IgD-negative memory B cell (primary cell): ENCODE results near the gene CDHR3. TPM values are rescaled to one million over a fixed set of nuclear protein-coding genes. Genes with fewer than 3 reads are reported as not detected.
"Not testable (repeated sequence)": the region's sequence is repeated elsewhere in the genome, so short reads cannot be mapped to it uniquely, and the experiment has no call there.

Source experiments
- H3K27ac Mint-ChIP-seq, 3 donors: one replicate each; pipeline ENCODE4 v1.8.0; 2020 to 2022; ENCODE audit warnings: mild to moderate bottlenecking in 3 of 3, mixed read lengths in 3 of 3, moderate library complexity in 1 of 3
- H3K27me3 Mint-ChIP-seq: one replicate; pipeline ENCODE4 v1.8.0; 2021; ENCODE audit warnings: mixed read lengths
- H3K36me3 Mint-ChIP-seq: one replicate; pipeline ENCODE4 v1.8.0; 2020; ENCODE audit warnings: mild to moderate bottlenecking, mixed read lengths
- H3K4me1 Mint-ChIP-seq, 3 donors: one replicate each; pipeline ENCODE4 v1.8.0; 2020 to 2022; ENCODE audit warnings: mixed read lengths in 3 of 3, mild to moderate bottlenecking in 1 of 3
- H3K4me3 Mint-ChIP-seq, 4 donors: one replicate each; pipeline ENCODE4 v1.8.0; 2020 to 2022; ENCODE audit warnings: mild to moderate bottlenecking in 4 of 4, mixed read lengths in 4 of 4, moderate library complexity in 3 of 4
- H3K9me3 Mint-ChIP-seq, 3 donors: one replicate each; pipeline ENCODE4 v1.8.0; 2020 to 2021; ENCODE audit warnings: mixed read lengths in 3 of 3, mild to moderate bottlenecking in 1 of 3
- polyA plus RNA-seq: library from polyadenylated mRNA; unstranded; fragments of 300-500 nt; fragmentation: Illumina TruSeq; gene quantifications from one replicate; pipeline ENCODE4 v1.2.3, GENCODE V29; 2021

CDHR3 gene
- polyA plus RNA-seq, 1 donor from 2014 or later = 0.36 TPM

DNA sequence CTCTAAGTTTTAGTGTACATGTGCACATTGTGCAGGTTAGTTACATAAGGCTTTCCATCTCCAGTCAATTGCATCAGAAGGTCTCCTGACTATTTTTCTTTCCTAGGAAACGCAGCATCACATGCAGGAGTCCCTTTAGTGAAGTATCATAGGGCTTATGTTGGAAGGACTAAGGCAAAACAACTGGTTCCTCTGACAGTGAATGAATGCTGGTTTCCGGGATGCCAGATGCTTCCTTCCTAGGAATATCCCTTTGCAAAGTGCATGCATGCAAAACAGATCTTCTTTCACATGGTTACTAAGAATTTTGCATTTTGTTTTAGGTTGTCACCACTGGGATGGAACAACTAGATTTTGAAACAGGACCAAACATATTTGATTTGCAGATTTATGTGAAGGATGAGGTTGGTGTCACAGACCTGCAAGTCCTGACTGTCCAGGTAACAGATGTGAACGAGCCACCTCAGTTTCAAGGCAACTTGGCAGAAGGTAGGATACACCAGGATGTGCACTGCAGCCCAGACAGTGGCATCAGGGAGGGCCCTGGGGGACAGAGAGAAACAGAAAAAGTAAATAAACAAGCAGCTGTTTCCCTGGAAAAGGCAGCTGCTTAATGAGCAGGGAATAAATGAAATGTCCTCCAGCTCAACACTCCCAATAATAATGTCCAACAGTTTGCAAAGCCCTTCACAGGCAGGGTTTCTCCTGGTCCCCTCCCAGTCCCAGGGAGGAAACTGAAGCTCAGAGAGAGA is 17.8 kb downstream of the CDHR3 start:
- H3K4me3 Mint-ChIP-seq = no peak overlapping the region
- H3K4me1 Mint-ChIP-seq = no peaks in the 10 kb centered on the region
- H3K36me3 Mint-ChIP-seq = no peaks in the 10 kb centered on the region
- H3K27ac Mint-ChIP-seq = no peak overlapping the region
- peaks cover 0 to 2% (median 0%) of the 10 kb centered on the region in 3 donors for H3K9me3 Mint-ChIP-seq
- H3K27me3 Mint-ChIP-seq = peaks cover 7% of the 10 kb centered on the region

DNA sequence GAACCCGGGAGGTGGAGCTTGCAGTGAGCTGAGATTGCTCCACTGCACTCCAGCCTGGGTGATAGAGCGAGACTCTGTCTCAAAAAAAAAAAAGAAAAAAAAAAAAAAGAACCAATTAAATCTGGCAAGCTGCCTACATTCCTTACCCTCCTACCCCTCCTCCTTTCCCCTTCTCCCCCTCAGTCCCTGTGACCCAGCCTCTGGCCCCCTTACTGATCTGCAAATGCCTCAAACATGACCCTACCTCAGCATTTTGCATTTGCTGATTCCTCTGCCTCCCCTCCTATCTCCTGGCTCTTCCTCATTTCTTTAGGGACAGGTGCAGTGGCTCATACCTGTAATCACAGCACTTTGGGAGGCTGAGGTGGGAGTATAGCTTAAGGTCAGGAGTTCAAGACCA is 19.3 kb downstream of the CDHR3 start:
- no peaks in the 10 kb centered on the region for H3K4me1 Mint-ChIP-seq
- no peaks in the 10 kb centered on the region for H3K36me3 Mint-ChIP-seq
- no peak overlapping the region for H3K27ac Mint-ChIP-seq
- H3K9me3 Mint-ChIP-seq = peaks cover 0 to 2% (median 0%) of the 10 kb centered on the region in 3 donors
- peaks cover 5% of the 10 kb centered on the region for H3K27me3 Mint-ChIP-seq
- no peak overlapping the region for H3K4me3 Mint-ChIP-seq

GRCh38 chr7:105984808-105985207 is 21.7 kb downstream of the CDHR3 start:
- H3K27me3 Mint-ChIP-seq = peaks cover 11% of the 10 kb centered on the region

GRCh38 chr7:105985229-105985628 is 22.2 kb downstream of the CDHR3 start:
- H3K4me3 Mint-ChIP-seq = no peak overlapping the region
- H3K9me3 Mint-ChIP-seq = no peaks in the 10 kb centered on the region
- H3K27ac Mint-ChIP-seq = no peak overlapping the region
- H3K4me1 Mint-ChIP-seq = no peaks in the 10 kb centered on the region
- no peaks in the 10 kb centered on the region for H3K36me3 Mint-ChIP-seq
- H3K27me3 Mint-ChIP-seq = peaks cover 15% of the 10 kb centered on the region

More at GRCh38 chr7:105984808-105985207, 21.7 kb downstream of the CDHR3 start:
- not testable (repeated sequence) for H3K27ac Mint-ChIP-seq, H3K4me3 Mint-ChIP-seq, H3K36me3 Mint-ChIP-seq, H3K4me1 Mint-ChIP-seq, H3K9me3 Mint-ChIP-seq

GRCh38 chr7:105985672-105986215 is 22.7 kb downstream of the CDHR3 start:
- H3K4me3 Mint-ChIP-seq = no peak overlapping the region
- H3K4me1 Mint-ChIP-seq = no peaks in the 10 kb centered on the region
- no peaks in the 10 kb centered on the region for H3K9me3 Mint-ChIP-seq
- H3K36me3 Mint-ChIP-seq = no peaks in the 10 kb centered on the region
- no peak overlapping the region for H3K27ac Mint-ChIP-seq
- H3K27me3 Mint-ChIP-seq = peaks cover 16% of the 10 kb centered on the region

DNA sequence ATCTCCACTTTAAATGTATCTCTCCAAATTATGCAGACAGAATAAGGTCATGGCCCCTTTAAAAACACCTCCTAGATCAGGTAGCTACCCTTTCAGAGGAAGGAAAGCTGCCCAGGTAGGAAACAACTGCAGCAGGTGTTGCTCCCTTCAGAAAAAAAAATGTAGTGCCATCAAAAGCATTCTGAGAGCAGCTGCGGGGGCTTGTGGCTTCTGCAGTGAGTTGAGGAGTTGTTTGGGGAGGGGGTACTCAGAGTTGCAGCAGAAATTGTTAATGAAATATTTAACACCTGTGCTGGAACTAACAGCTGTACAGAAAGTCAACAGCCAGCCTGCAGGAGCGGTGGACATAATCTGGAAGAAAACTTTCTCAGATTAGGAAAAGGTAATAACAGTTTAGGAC is 24.0 kb downstream of the CDHR3 start:
- Mint-ChIP-seq H3K4me1 (no peaks in the 10 kb centered on the region), H3K27ac (no peak overlapping the region), H3K9me3 (no peaks in the 10 kb centered on the region), H3K36me3 (no peaks in the 10 kb centered on the region), H3K27me3 (peaks cover 12% of the 10 kb centered on the region), H3K4me3 (no peak overlapping the region)

GRCh38 chr7:105988276-105988675 is 25.2 kb downstream of the CDHR3 start:
- Mint-ChIP-seq H3K9me3 (no peaks in the 10 kb centered on the region), H3K27ac (no peak overlapping the region), H3K27me3 (peaks cover 16% of the 10 kb centered on the region), H3K36me3 (no peaks in the 10 kb centered on the region), H3K4me1 (no peaks in the 10 kb centered on the region), H3K4me3 (no peak overlapping the region)

GRCh38 chr7:105989191-105989590 is 26.1 kb downstream of the CDHR3 start:
- H3K36me3 Mint-ChIP-seq = no peaks in the 10 kb centered on the region
- H3K4me3 Mint-ChIP-seq = no peak overlapping the region
- H3K27me3 Mint-ChIP-seq = peaks cover 17% of the 10 kb centered on the region
- H3K9me3 Mint-ChIP-seq = no peaks in the 10 kb centered on the region
- H3K4me1 Mint-ChIP-seq = peaks cover 0 to 2% (median 0%) of the 10 kb centered on the region in 3 donors
- no peak overlapping the region for H3K27ac Mint-ChIP-seq

DNA sequence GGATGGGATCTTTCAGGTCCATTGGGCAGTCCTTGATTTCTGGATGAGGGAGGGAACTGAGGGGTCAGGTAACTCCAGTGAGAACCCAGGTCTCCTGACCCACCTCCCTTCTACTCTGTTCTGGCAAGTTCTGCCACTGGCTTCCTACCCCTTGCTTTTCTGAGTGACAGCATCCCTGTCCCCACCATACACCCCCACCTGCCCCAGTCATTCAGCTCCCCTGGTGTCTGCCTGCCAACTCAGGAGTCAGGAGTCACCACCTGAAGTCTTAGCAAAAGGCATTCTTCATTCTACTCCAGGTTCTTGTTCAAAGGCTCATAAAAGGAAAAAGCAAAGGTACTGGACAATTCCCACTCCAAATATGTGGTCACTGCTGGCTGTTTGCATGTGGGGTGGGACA is 26.6 kb downstream of the CDHR3 start:
- Mint-ChIP-seq H3K36me3 (no peaks in the 10 kb centered on the region), H3K27me3 (peaks cover 20% of the 10 kb centered on the region), H3K4me1 (peaks cover 0 to 2% (median 0%) of the 10 kb centered on the region in 3 donors), H3K4me3 (no peak overlapping the region), H3K9me3 (no peaks in the 10 kb centered on the region), H3K27ac (no peak overlapping the region)

DNA sequence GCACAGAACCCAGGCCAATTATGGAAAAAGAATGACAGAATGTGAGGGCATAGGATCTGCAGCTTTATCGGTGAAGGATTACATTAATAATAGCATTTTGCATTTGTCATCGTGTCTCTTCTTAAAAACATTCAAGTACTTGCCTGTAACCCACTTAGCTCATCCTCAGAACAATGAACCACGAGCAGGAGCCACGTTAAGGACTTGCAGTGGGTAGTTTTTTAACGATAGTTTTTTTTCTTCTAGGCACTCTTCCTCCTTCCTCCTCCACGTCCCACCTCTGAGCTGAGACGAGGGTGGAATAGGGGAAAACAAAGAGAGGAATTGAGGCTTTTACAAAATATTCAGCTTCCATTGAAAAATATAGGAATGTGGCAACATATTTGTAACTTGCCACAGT is 27.1 kb downstream of the CDHR3 start:
- H3K4me1 Mint-ChIP-seq = peaks cover 0 to 2% (median 0%) of the 10 kb centered on the region in 3 donors
- peaks cover 20% of the 10 kb centered on the region for H3K27me3 Mint-ChIP-seq
- no peak overlapping the region for H3K27ac Mint-ChIP-seq
- H3K36me3 Mint-ChIP-seq = no peaks in the 10 kb centered on the region
- H3K9me3 Mint-ChIP-seq = no peaks in the 10 kb centered on the region
- H3K4me3 Mint-ChIP-seq = no peak overlapping the region

GRCh38 chr7:105990727-105991453 is 27.8 kb downstream of the CDHR3 start:
- peaks cover 20% of the 10 kb centered on the region for H3K27me3 Mint-ChIP-seq
- peaks cover 0 to 2% (median 0%) of the 10 kb centered on the region in 3 donors for H3K4me1 Mint-ChIP-seq
- no peak overlapping the region for H3K4me3 Mint-ChIP-seq
- no peaks in the 10 kb centered on the region for H3K36me3 Mint-ChIP-seq
- H3K9me3 Mint-ChIP-seq = no peaks in the 10 kb centered on the region
- H3K27ac Mint-ChIP-seq = no peak overlapping the region

DNA sequence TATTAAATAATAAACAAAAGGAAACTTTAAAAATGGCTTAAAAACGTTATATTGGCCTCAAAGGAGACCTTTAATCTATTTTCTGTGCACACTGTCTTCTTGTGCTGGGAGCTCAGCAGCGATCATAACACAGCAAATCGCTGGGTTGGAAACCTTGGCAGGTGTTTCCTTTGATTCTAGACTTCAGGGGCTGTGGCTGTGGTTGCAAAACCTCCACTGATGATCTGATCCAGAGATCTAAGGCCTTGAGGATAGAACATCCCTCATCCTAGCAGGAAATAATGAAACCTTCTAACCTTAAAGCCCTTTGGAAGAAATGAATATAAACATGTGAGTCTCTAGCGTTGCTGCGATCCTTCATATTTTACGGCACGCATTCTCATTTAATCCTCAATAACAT is 29.8 kb downstream of the CDHR3 start:
- peak overlapping the region in 1 of 4 donors; percentile 39 for H3K4me3 Mint-ChIP-seq
- H3K27ac Mint-ChIP-seq = no peak overlapping the region
- peaks cover 0 to 2% (median 0%) of the 10 kb centered on the region in 3 donors for H3K4me1 Mint-ChIP-seq
- H3K36me3 Mint-ChIP-seq = no peaks in the 10 kb centered on the region
- H3K9me3 Mint-ChIP-seq = no peaks in the 10 kb centered on the region
- H3K27me3 Mint-ChIP-seq = peaks cover 20% of the 10 kb centered on the region

- H3K4me3 Mint-ChIP-seq = no peak overlapping the region
- peaks cover 20% of the 10 kb centered on the region for H3K27me3 Mint-ChIP-seq
- peaks cover 0 to 2% (median 0%) of the 10 kb centered on the region in 3 donors for H3K4me1 Mint-ChIP-seq
These were observed 34.0 kb downstream of the CDHR3 start for GRCh38 chr7:105996860-105997737.

DNA sequence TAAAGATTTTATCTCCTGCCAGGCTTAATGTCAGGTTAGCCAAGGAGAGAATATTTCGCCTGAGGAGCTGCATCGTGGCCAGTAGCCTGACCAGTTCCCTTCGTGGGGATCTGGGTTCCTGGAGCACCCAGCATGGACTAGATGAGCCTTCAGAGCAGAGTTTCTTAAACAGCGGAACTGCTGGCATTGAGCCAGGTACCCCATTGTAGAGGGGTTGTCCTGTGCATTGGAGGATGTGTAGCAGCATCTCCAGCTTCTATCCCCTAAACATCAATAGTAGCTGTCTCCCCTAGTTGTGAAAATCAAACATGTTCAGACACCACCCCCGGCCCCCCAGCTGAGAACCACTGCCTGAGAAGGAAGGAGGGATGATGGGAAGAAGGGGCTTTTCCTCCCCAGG is 36.2 kb downstream of the CDHR3 start:
- Mint-ChIP-seq H3K9me3 (no peaks in the 10 kb centered on the region), H3K27ac (no peak overlapping the region), H3K4me3 (no peak overlapping the region), H3K4me1 (no peaks in the 10 kb centered on the region), H3K36me3 (no peaks in the 10 kb centered on the region), H3K27me3 (peaks cover 20% of the 10 kb centered on the region)

More at GRCh38 chr7:105996860-105997737, 34.0 kb downstream of the CDHR3 start:
- H3K27ac Mint-ChIP-seq = no peak overlapping the region
- no peaks in the 10 kb centered on the region for H3K36me3 Mint-ChIP-seq
- H3K9me3 Mint-ChIP-seq = no peaks in the 10 kb centered on the region

- Mint-ChIP-seq H3K27ac (no peak overlapping the region), H3K4me1 (no peaks in the 10 kb centered on the region), H3K36me3 (peaks cover 6% of the 10 kb centered on the region), H3K27me3 (peaks cover 18% of the 10 kb centered on the region), H3K4me3 (no peak overlapping the region), H3K9me3 (peaks cover 5 to 7% (median 7%) of the 10 kb centered on the region in 3 donors)
These were observed 38.1 kb downstream of the CDHR3 start for GRCh38 chr7:106001196-106001595.
